IPS-15b (cell line): ENCODE results near the gene CCIN.

Source experiments
- H3K27me3 ChIP-seq: one replicate; pipeline ENCODE4 v1.6.1; 2013; ENCODE audit warnings: low read length; ENCODE audit not compliant: control insufficient read depth, insufficient read depth
- H3K36me3 ChIP-seq: one replicate; pipeline ENCODE4 v1.6.1; 2013; ENCODE audit warnings: low read length; ENCODE audit not compliant: control insufficient read depth, insufficient read depth
- H3K4me1 ChIP-seq: one replicate; pipeline ENCODE4 v1.6.1; 2013; ENCODE audit warnings: mild to moderate bottlenecking, low read length; ENCODE audit not compliant: control insufficient read depth, insufficient read depth
- H3K4me3 ChIP-seq: one replicate; pipeline ENCODE4 v1.5.1; 2013; ENCODE audit warnings: low read depth, low read length
- H3K9ac ChIP-seq: one replicate; pipeline ENCODE4 v1.6.1; 2013; ENCODE audit warnings: low read depth, mild to moderate bottlenecking, low read length
- H3K9me3 ChIP-seq: one replicate; pipeline ENCODE4 v1.6.1; 2013; ENCODE audit warnings: mild to moderate bottlenecking, low read length; ENCODE audit not compliant: control insufficient read depth, insufficient read depth

The CCIN gene

GRCh38 chr9:36134761-36135505 lies 34.3 kb upstream of the CCIN start:
- Histone ChIP-seq H3K9me3 (no peaks in the 10 kb centered on the region), H3K27me3 (peaks cover 53% of the 10 kb centered on the region), H3K4me1 (peaks cover 17% of the 10 kb centered on the region), H3K4me3 (peak overlapping the region; percentile 12), H3K9ac (no peak overlapping the region), H3K36me3 (no peaks in the 10 kb centered on the region)

GRCh38 chr9:36135741-36136271 lies 33.4 kb upstream of the CCIN start:
- Histone ChIP-seq H3K9me3 (no peaks in the 10 kb centered on the region), H3K27me3 (peaks cover 54% of the 10 kb centered on the region), H3K4me3 (peak overlapping the region; percentile 83), H3K9ac (no peak overlapping the region), H3K4me1 (peaks cover 17% of the 10 kb centered on the region), H3K36me3 (no peaks in the 10 kb centered on the region)

DNA sequence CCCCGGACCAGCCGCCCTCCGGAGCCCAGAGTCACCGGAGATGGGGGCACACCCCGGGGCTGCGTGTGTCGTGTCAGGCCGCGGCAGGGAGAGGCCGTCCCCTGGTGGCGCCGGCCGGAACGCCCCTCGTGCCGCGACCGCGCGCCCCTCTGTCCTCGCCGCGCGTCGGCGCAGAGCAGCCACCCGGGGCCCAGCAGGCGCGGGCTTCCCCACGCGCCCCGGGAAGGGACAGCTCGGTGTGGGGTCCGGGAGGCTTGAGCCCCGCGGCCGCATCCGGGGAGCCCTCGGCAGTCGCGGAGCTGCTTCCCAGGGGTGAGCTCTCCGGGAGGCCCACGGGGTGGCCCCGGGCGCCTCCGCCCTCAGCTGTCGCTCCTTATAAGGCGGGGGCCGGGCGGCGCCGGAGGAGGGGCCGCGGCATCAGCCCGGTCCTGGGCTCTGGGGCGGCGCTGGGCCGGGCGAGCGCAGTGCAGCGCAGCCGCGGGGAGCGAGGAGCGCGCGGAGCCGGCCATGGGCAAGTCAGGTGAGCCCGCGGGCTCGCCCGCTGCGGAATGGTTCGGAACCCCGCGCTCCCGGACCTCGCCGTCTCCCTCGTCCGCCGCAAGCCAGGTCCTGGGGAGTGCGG lies 32.8 kb upstream of the CCIN start, which contains the start of gene GLIPR2:
Gene GLIPR2 (plus strand): TSS at position 462 of the 622 bp plus-strand sequence. CDS start 46 bp downstream, at position 508.
- Histone ChIP-seq H3K4me1 (peaks cover 17% of the 10 kb centered on the region), H3K9me3 (no peaks in the 10 kb centered on the region), H3K36me3 (no peaks in the 10 kb centered on the region), H3K4me3 (peak within 1 kb of the TSS; percentile 83), H3K9ac (peak within 1 kb of the TSS; percentile 47), H3K27me3 (peaks cover 54% of the 10 kb centered on the region)

GRCh38 chr9:36136894-36137391 lies 32.2 kb upstream of the CCIN start:
- Histone ChIP-seq H3K4me1 (peaks cover 15% of the 10 kb centered on the region), H3K27me3 (peaks cover 54% of the 10 kb centered on the region), H3K36me3 (no peaks in the 10 kb centered on the region), H3K9me3 (no peaks in the 10 kb centered on the region), H3K4me3 (peak overlapping the region; percentile 83), H3K9ac (peak overlapping the region; percentile 47)

DNA sequence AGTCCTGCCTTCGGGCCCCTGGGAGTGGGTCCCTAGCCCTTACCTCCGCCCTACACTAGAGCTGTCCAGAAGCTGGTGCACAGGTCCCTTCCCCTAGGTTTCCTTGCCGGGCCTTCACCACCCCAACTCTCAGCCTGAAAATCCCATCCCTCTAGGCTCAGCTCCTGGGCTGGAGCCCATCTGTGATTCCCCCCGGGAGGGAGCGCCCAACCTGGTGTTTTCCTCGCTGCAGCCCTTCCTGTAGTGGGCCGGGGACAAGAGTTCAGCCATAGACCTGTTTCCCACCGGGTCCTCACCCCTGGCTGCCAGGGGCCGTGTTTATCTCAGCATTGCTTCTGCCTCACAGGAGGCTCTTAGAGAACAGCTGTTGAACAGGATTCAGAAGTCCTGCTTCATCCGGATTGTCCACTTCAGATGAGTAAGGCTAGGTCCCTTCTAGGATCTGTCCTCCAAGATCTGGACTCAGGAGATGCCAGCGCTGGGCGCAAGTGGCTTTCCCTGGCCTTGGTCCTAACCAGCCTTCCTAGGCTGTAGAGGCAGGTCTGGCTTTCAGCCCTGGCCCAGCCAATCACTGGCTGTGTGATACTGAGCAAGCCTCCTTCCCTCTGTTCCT lies 31.7 kb upstream of the CCIN start:
- Histone ChIP-seq H3K4me1 (peaks cover 12% of the 10 kb centered on the region), H3K27me3 (peaks cover 54% of the 10 kb centered on the region), H3K9ac (no peak overlapping the region), H3K4me3 (peak overlapping the region; percentile 83), H3K36me3 (no peaks in the 10 kb centered on the region), H3K9me3 (no peaks in the 10 kb centered on the region)

DNA sequence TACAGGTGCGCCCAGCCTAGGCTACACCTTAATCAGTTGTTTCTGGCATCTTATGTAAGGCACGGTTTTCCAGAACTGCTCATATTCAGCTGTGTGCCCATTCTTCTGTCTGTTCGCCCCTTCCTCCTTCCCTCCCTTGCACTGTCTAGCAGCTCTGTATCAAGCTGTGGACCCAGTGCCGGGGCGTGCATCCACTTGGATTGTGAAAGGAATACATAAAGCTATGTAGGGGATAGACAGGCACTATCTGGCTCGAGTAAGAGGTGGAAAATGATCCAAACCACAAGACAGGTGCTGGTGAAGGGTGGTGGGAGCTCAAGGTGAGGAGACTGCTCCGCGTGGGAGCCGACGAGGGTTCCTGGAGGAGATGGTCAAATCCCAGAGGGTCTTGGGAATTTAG lies 30.7 kb upstream of the CCIN start:
- no peak overlapping the region for H3K9ac ChIP-seq
- H3K4me1 ChIP-seq: peaks cover 12% of the 10 kb centered on the region

GRCh38 chr9:36138901-36139300 lies 30.3 kb upstream of the CCIN start:
- peaks cover 12% of the 10 kb centered on the region for H3K4me1 ChIP-seq
- H3K9ac ChIP-seq: no peak overlapping the region
- no peaks in the 10 kb centered on the region for H3K36me3 ChIP-seq
- H3K9me3 ChIP-seq: no peaks in the 10 kb centered on the region
- H3K27me3 ChIP-seq: peaks cover 45% of the 10 kb centered on the region
- H3K4me3 ChIP-seq: no peak overlapping the region

More for the DNA sequence above, 30.7 kb upstream of the CCIN start:
- no peak overlapping the region for H3K4me3 ChIP-seq
- H3K9me3 ChIP-seq: no peaks in the 10 kb centered on the region
- no peaks in the 10 kb centered on the region for H3K36me3 ChIP-seq
- peaks cover 48% of the 10 kb centered on the region for H3K27me3 ChIP-seq

- no peak overlapping the region for H3K4me3 ChIP-seq
- peaks cover 36% of the 10 kb centered on the region for H3K27me3 ChIP-seq
- no peak overlapping the region for H3K9ac ChIP-seq
- no peaks in the 10 kb centered on the region for H3K9me3 ChIP-seq
- H3K36me3 ChIP-seq: no peaks in the 10 kb centered on the region
- H3K4me1 ChIP-seq: peaks cover 8% of the 10 kb centered on the region
Observed at GRCh38 chr9:36140086-36141084, 28.8 kb upstream of the CCIN start.

DNA sequence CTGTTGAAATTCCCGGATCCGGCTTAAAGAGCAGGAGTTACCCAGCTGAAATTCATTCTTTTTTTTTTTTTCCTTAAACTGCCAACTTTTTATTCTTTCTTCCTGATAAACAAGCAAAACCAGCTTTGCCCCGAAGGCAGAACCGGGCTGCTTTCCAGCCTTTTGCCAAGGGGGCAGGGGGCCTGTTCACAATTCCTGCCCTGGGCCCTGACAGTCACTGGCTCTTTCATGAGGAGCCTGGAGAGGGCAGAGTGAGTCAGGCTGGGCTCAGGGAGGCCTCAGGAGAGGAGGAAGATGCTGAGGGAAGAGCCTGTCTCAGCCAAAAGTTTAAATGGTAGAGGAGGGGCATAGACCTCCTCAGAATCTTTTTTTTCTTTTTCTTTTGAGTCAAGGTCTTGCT lies 27.9 kb upstream of the CCIN start:
- no peak overlapping the region for H3K9ac ChIP-seq
- no peaks in the 10 kb centered on the region for H3K36me3 ChIP-seq

GRCh38 chr9:36141761-36142160 lies 27.4 kb upstream of the CCIN start:
- Histone ChIP-seq H3K27me3 (peaks cover 32% of the 10 kb centered on the region), H3K4me3 (no peak overlapping the region), H3K9ac (no peak overlapping the region), H3K9me3 (no peaks in the 10 kb centered on the region), H3K36me3 (no peaks in the 10 kb centered on the region), H3K4me1 (peaks cover 8% of the 10 kb centered on the region)

More for the DNA sequence above, 27.9 kb upstream of the CCIN start:
- no peaks in the 10 kb centered on the region for H3K9me3 ChIP-seq
- H3K4me1 ChIP-seq: peaks cover 8% of the 10 kb centered on the region
- H3K27me3 ChIP-seq: peaks cover 32% of the 10 kb centered on the region
- H3K4me3 ChIP-seq: no peak overlapping the region
